NCI-H2196 treated with DMSO at 0.1 percent for 48 hours (cell line): ENCODE data around the gene MICAL2.

ENCODE experiments used
- DNase-seq: peaks from one replicate; lab custom pipeline; 2025; ENCODE audit not compliant: unreplicated experiment; lab: John Stamatoyannopoulos, UW

MICAL2 gene

DNA sequence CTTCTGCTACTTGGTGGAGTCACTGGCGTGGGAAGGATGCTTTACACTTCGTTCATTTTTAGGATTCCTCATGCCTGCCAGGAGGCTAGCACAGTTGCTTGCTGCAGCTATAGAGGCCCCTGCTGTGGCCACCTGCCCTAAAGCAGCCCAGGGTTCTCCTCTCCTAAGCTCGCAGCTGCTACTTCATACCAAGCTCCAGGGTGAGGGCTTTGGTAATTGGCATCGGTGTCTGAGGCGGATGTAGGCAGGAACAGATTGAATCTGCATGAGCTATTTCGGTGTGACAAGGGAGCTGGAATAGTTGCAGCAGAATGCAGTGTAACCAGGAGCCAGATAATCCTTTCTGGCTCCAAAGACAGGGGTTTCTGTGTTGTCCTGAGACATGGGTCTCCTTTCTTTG is 133.1 kb downstream of the MICAL2 start:
- DNase-seq = peak; percentile 45

DNA sequence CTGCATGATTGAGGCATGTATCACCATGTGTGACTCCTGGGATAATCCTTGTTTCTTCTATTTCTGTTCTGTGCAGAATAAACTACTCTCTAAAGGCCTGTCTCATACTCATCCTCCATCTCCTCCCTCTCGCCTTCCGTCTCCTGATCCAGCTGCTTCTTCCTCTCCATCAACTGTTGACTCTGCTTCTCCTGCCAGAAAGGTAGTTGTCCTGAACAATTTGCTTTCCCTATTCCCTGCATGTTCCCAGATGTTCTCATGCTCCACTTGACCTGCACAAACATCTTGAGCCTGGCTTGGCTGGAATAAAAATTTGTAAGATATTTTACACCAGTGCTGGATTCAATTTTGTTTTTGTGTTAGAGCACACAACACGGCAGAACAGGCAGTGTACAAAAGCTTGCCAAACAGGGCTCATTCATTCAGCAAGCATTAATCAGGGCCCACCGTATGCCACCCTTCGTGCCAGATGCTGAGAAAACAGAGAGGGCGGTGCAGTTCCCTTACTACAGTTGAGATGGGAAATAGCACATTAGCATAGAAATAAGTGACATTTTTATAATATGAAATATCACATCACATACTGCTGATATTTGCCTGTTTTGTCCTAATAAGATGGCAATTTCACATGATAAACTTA is 133.6 kb downstream of the MICAL2 start:
- no peak for DNase-seq

DNA sequence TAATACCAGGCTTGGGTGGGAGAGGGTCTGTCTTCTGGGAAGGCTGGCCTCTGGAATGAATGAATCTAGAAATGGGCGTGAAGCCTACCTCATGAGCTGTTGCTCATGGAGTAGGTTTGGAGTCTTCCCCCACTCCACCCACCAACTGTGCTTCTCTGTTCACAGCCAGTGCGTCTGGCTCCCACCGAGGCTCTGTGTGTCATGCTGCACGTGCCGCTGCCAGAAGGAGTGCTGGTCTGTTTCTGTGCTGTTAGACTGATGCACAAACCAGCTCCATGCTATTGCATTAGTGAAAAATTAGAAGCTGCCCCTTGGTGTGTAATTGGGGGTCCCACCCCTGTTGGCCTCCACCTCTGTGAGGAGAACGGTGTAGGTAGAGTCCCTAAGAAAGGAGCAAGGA is 134.7 kb downstream of the MICAL2 start:
- no peak for DNase-seq

DNA sequence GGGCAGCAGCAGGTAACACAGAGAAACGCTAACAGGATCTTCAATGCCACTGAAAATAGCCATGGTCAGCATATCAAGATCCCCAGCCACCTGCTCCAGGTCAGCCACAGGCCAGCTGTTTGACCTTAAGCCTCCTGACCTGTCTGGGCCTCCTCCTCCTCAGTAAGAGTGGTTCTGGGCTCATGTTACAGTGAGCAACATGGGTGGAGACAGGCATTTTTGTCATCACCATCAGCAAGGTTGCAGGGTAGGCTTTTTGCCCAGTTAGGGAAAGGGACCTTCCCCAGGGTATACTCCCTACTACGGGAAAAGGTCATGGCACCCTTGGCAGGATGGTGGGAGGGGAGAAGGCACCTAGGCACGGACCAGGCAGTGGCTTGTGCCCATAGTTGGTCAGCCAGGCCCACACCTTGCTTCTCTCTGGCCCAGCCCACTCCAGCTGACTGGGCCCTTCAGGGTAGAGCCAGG is 135.2 kb downstream of the MICAL2 start:
- peak; percentile 53 for DNase-seq

DNA sequence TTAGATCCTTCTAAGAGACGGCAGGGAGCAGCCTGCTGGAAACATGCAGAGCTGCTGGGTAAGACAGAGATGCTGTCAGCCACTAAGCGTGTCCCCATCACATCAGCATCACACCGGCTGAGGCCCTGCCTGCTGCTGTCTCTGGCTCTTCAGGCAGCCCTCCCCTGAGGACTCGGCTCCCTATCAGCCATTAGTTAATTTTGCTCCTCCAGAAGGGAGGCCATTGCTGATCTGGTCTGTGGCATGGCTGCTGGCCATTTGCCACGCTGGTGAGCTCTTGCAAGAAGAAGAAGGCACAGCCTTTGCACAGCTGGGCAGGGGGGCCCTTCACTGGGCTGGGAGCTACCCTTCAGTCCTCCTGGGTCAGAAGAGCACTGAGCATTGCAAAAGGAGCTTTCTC is 135.8 kb downstream of the MICAL2 start:
- no peak for DNase-seq

DNA sequence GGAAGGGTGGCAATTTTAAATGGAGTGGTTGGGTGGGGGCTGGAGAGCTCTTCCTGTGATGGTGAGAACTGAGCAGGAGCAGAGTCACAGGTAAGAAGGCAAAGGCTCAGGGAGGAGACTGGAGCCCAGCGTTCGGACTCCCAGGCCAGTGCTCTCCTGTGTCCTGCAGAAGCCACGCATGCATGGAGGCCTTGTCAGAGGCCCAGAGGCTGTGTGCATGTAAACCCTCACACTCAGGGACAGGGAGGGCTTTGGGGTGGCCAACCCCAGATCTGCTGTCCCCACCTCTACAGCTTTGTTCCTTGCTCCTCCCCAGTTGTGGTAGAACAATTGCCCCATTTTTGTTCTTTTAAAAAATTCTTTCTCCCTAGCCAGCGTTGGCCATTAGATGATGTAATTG is 136.6 kb downstream of the MICAL2 start:
- no peak for DNase-seq

DNA sequence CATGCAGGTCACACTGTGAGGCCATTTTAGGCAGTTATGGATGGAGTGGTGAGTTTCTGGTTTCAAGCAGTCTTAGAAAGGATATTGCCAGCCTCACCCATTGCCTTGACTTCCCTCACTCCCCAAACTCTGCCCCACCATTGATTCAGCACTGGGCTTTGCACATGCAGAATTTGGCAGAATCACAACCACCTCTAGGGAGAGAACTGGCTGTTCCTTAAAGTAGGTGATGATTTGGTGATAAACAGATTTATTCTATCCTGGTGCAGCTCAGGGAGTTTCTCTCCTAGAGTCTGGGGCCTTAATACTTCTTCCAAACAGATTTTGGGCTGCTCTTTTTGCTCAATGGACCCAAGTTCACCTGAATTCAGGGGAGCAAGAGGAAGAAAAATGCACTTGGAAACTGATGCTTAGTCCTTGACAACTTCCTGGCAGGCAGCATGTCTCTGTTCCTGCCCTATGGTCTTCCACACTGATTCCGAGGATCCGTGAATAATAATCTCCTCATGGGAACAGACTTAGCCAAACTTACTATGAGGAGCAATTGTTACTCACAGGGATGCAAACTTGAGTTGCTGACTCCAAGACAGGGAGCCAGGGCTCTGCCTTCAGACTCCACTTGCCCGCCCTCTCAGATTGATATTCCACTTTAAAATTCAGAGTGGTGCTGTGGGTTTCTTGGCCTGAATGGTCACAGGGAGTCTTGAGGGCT is 137.3 kb downstream of the MICAL2 start:
- DNase-seq = no peak

DNA sequence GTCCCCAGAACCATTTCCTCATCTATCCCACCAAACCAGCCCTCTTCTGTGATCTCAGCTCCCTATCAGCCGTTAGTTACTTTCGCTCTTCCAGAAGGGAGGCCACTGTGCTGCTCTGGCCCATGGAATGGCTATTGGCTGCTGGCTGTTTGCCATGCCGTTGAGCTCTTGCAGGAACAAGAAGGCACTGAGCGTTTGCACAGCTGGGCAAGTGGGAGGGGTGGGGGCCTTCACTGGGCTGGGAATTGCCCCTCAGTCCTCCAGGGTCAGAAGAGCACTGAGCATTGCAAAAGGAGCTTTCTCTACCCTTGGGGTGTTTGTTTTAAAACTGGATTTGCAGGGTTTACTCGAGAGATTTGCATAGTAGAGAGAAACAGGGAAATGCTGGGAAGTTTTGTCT is 137.9 kb downstream of the MICAL2 start:
- DNase-seq = peak; percentile 76

DNA sequence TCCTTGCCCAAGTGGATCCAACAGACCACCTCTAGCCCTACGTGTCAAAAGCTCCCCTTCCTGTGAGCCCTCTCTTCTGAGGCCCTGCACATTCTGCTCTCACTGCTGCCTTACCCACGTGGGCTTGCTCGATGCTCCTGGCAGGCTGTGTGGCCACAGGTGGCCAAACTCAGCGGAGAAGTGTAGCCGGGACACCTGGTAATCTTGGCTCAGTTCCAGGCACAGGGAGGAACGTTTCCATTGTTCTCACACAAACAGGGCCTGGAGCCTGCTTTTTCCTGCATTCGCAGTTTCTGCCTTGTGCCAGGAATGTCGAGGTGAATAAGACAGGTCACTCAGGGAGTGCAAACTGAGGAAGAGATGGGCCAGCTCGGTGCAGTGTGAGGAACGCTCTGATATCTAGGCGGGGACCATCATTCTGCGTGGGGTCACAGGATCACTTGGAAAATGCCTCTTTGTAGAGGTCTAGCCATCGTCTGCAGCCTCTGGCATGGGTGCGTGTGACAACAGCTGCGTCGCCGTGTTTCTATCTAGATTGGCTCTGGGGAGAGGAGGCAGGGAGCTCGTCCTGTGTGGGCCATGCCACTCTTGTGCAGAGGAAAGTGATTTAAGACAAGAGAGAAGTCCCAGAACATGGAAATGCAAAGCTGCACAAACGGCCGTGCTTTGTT is 139.3 kb downstream of the MICAL2 start:
- DNase-seq = peak; percentile 90

DNA sequence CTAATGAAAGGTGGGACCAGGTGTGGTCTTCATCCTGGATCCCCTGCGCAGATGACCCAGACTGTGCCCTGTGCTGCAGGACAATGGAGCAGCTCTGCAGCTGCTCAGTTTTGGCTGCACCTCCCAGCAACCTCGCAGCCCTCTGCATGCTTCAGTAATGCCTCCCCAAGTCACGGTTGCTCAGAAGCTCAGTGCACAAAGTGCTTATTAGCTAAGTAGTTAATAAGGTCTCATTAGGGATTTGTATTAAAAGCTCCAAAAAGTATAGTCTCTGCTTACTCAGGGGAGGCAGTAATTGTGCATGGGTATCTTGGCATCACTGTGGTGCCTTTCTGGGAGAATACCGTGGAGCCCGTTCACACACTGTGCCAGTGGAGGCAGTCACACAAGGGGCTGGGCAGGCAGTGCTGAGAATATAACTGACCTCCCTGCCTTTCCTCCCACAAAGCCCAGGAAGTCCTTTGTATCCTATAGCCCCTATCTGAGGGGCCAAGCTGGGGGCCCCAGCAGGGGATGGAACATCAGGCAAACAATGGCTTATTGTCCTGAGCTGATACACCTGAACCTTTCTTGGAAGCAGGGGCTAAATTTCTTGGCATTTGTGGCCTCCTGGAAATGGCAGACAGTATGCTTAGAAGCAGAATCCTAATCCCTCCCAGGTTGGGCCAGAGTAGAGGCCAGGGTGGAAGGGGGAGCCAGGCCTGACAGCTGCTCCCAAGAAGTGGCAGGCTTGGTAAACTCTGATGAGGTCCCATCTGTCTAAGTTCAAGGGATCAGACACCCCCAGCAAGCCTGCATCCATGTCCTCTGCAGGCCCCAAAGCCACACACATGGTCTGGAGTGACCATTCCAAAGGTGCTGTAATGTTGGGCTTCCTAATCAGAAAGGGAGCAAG is 141.5 kb downstream of the MICAL2 start:
- DNase-seq = no peak

DNA sequence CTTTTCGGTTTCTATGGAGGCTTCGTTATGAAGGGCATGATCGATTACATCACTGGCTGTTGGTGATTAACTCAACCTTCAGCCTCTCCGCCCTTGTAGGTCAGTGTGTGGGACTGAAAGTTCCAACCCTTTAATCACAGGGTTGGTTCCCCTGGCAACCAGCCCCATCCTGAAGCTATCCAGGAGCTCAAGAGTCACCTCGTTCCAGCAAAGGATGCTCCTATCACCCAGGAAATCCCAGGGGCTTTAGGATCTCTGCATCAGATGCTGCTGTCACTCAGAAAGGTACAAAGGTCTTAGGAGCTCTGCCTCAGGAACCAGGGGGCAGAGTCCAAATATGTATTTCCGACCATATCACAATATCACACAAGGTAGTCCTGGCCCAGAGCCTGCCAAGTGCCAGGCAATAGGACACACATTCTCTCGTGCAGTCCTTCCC is 143.5 kb downstream of the MICAL2 start:
- DNase-seq = no peak

DNA sequence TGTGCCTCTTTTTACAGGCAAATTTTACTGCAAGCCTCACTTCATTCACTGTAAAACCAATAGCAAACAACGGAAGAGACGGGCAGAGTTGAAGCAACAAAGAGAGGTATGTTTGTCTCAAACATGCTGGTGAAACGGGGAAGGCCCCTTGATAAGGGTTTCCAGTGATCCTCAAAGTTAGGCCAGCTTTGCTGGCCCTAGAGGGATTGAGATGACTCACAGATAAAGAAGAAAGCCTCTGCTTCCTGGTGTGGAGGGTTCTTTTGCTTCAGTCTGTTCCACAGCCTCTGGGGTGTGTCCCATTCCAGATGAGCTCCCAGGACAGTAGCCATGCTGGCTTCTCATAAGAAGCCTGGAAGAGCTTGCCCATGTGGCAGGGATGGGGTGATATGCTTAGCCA is 148.1 kb downstream of the MICAL2 start:
- no peak for DNase-seq

DNA sequence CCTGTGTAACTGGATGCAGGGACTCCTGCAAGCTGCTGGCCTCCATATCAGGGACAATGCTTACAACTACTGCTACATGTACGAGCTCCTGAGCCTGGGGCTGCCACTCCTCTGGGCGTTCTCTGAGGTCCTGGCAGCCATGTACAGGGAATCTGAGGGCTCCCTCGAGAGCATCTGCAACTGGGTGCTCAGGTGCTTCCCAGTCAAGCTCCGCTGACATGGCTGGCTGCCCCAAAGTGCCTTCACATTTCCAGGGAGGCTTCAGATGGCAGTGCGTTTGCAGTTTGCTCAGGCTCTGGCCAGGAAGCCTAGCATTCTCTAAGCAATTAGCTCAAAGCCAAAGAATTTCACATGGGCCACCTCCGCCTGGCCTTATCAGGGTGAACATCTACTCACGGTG is 149.6 kb downstream of the MICAL2 start:
- no peak for DNase-seq

DNA sequence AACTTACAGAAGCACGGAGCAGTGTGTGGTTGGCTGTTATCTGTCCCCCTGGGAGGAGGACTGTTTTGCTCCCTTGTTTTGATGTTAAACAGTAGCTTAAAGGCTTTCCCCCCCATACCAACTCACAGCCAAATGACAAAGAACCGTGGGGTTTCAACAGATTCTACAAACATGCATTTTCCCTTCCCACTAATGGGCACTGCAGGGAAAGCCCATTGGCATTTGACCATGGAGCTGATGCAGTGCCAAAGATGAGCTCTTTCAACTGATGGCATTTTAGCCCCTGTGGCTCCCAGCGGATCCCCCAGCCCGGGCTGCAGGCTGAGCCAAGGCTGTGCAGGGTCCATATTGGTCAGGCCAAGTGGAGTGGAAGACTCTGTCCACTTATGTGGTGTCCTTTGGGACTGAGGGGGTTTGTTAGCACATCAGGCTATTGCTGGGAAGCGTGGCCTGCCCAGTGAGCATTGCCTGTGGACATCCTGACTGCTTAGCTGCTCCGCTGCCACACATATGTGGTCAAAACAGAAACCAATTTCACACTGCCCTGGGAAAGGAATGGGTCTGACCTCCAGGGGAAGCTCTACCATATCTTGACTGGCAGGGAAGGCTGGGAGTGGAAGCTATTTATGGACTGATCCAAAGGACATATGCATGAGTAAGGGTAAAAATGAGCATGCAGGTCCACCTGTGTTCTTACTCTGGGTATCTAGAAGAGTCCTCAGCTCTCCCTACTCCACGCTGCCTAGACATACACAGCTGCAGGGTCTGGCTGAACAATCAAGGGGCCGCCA is 150.5 kb downstream of the MICAL2 start:
- no peak for DNase-seq

DNA sequence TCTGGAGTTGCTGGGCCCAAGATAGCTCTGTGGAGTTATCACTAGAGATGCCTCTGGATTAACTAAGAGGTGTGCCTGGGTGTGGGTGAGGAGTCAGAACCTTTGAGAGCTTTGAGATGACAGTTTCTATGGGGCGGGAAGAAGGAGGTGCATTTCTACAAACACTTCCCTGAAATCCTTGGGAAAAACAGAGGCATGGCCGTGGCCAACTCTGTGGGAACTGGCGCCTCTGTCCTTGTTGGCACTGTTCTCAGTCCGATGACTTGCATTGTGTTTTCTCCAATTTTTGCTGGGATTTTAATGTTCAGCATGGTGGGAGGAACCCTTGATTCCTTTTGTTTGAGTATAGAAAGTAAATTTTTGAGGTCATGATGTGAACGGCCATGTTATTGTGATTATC is 151.2 kb downstream of the MICAL2 start:
- DNase-seq = no peak

DNA sequence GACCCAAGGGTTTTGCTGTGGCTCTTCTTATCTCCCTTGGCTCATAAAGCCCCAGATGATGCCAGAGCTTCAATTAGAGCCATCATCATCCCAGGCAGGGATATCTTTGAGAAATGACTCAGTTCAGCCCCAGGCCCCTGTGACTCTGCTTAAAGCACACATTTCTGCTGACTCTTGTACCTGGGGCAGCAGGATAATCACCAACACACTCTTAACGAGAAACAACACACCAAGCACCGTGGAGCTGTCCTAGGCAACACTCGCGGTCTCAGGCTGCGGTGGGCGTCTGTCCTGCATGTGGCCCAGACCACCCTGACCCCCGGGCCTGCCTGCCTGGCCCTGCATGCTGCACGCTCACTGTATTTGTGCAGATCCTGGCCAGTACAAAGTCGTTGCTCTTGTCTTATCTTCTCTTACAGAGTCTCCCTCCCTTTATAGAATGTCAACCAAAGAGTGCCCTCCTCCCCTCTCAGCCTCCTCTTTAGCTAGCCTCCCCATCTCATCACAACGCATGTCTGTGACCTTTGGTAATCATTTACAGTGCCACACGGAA is 152.8 kb downstream of the MICAL2 start:
- no peak for DNase-seq

DNA sequence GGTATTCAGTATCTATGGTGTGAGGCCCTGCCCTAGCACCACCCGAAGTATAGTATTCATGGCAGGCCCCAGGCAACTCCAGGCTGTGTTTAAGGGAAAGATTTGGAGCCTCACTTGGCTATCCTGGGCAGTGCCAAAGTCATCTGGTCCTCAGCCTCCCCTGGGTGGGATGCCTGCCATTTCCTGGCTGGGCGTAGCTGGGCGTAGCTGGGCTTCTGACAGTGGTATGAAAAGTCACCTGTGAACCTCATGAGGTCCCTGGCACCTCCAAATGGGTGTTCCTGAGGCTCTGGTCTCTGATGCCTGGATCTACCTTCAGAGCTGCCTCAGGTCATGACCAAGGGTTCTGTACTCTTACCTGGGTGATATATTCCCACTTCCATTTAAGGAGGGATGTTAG is 154.0 kb downstream of the MICAL2 start:
- DNase-seq = no peak

DNA sequence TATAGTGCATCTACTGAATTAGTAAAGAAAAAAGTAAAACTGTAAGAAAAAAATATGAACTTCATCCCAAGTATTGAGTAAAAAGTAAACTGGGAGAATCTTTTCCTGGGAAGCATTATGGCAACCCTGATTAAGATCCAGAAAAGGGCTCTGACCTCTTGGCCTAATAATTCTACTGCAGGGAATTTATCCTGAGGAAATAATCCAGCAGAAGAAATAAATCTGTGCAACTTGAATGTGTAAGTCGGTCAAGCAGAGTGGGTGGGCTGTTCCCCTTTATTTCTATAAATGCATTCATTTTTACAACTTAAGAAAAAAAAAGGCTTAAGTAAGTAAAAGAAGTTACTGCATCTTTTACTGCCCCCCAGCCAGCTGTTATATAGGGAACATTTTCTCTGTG is 155.7 kb downstream of the MICAL2 start:
- no peak for DNase-seq

DNA sequence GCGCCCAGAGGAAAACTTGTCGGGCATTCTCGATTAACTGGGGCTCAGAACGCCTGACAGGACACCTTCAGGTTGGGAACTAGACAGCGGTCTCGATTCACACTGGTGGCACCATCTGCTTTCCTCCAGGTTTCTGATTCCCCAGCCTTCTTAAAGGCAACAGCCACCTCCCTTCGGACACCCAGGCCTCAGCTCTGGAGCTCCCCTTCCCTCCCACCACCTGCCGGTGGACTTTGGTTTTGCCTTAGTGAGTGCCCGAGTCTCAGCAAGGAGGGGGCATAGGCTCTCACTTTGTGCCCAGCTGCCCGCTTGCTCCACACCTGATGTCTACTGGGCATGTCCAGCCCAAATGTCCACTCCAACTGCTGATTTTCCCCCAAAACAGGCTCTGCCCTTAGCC is 156.6 kb downstream of the MICAL2 start:
- DNase-seq = no peak

DNA sequence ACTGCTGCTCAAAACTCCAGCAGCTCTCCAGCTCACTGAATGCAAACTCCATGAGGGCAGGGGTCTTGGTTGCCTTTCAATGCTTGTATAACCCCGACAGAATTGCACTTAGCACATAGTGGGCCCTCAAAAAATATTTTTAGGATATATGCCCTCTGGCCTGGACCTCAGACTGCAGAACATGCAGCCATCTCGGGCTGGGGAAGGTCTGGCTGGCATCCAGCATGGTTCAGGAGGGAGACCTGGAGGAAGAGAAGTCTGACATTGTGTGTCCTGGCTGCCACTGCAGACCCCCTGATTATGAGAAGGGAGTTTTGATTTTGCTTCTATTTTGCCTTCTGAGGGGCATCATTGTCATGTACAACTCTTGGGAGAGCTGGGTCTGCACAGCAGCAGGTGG is 157.5 kb downstream of the MICAL2 start:
- no peak for DNase-seq
